Activated CD4-positive, alpha-beta T cell treated with anti-CD3 and anti-CD28 coated beads, Interleukin-2, Interleukin-4, amounts not matched to agents 100 ng/mL and 50 ng/mL, durations not matched to agents 16 hours and 8 hours (primary cell): ENCODE data around the gene PDZK1IP1.

Experiments
- DNase-seq: peaks from one replicate; pipeline ENCODE4 v3.0.0-alpha.2; 2020; ENCODE audit warnings: low spot score

The PDZK1IP1 gene, protein sequence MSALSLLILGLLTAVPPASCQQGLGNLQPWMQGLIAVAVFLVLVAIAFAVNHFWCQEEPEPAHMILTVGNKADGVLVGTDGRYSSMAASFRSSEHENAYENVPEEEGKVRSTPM

DNA sequence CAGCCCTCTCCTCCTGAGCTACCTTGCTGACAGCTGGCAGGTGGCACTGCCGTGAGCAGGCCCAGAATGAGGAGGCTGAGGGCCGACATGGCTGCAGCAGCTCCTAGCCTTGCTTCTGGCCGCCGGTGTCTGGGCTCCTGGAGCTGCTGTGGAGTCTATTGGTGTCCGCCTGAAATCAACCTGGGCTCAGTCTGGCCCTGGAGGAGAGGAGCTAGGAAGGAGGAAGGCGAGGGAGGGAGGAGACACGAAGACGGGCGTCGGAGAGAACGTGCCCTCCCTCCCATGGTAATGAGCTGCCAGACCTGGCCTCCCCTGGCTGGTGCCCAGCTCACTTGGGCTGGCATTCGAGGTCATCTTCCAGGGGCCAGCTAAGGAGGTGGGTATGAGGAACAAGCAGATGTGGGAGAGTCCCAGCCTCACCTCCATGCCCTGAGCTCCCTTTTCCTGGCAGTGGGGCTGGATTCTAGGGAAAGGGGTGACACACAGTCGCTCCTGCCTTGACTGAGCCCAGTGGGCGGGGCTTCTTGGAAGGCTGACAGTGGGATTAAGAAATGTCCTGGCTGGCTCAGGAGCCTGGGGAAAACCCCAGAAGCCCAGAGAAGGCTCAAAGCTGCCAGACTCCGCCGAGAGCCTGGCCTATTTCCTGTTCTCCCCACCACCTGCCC, at the start of gene PDZK1IP1:
Gene PDZK1IP1, minus strand, starts transcription at position 193 of the 665 bp plus-strand sequence. Its CDS starts 104 bp downstream, at position 89.
- no peak for DNase-seq

DNA sequence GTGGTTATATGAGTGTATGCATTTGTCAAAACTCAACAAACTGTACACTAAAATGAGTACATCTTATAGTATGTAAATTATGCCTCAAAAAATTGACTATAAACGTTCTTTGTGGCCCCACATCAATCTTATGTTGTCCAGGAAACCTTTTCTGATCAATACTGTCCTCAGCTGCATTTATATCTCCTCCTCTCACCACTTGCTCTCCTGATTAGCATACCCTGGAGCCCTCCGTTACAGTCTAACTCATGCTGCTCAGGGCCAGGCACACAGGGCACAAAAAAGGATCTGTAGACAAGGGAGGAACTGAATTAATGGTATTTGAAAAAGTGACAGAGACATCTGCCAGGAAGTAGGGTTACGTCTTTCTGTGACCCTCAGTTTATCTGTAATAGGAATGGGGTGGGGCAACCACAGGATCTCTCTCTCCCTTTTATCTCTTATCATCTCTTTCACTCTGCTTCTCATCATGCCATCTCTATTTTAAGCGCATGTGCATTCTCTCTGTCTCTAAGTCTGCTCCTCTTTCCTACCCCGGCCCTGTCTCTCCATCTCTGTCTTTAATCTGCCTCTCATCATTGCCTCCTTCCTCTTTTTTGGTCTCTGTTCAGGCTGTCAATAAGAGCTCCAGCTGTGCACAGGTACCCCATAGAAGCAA, 49.2 kb upstream of the PDZK1IP1 start:
- DNase-seq, result no peak

DNA sequence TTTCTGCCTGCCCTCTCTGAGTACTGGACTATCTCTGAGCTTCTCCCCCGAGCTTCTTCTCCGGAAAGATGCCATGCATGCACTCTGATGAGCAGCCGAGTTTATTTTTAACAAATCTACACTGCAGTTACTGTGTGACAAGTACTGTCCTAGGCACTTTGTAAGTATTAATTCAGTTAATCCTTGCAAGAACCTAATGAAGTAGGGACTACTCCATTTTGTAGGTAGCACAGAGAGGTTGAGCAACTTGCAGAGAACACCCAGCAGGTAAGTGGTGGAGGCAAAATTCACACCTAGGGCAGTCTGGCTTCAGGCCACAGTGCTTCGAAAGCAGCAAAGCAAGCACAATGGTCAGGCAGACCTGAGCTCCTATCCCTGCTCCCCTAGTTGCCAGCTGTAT, 46.0 kb upstream of the PDZK1IP1 start:
- DNase-seq, result no peak

DNA sequence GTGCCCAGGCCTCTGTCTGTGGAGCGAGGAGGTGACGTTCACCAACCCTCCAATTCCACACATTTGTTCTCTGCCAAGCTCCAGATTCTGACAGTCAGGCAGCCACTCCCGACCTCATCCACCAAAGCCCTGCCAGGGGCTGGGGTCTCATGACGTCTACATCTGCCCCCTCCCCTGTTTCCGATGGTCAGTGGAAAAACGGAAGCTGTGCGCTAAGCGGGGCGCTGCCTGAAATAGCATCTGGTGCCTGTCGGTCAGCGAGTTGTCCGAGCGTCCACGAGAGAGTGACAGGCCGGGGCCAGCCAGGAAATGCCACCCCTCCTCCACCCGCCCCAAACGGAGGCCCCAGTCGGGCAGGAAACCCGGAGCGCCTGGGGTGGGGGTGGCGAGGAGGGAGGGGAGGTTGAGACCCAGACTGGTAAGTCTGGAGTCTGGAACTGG, 45.4 kb upstream of the PDZK1IP1 start:
- no peak for DNase-seq

DNA sequence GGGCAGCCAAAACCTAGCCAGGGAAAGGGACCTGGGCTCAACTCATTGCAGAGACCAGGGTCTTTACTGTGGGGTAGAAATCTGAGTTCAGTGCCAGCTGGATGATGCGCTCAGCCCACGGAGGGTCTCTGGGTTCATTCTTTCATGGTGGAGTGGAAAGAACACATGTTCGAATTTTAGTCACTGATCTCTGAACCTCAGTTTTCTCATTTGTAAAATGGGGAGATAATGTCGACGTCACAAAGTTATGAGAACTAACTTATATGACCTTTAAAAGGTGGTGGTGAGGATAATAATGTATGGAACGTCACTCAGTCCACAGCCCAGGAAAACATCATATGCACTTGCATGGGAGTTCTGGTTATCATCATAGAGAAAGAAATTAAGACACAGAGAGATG, 43.4 kb upstream of the PDZK1IP1 start:
- DNase-seq, result no peak

DNA sequence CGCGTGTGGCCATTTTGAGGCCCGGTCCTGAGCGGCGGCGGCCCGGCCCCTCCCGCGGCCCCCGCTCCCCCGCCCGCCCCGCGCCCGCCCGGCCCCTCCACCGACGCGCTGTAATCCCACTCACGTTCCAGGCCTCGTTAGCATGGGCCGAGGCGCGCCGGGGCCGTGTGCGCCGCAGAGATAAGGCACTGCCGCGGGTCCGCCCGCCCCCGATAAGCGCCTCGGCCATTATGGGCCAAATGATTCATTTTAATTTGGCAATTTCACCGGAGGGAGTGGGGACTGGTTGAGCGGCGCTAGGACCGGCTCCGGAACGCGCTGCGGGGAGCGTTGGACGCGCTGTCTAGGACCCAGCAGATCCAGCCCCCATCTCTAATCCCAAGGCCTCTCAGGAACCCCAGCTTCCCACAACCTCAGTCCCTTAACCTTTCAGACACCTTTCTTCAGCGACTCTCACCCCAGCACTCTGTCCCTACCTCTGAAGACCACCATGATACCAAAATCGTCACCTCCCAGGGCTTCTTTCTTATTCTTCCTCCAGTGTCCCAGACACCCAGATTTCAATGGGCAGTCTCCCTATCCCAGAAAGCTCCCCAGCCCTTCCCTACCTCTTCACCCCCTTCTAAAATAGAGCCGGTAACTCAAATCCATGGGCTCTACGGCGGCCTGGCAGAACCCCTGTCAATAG, 42.5 kb upstream of the PDZK1IP1 start, which contains the start of gene TAL1:
Gene TAL1, minus strand, starts transcription at position 39 of the 688 bp plus-strand sequence. CDS start 6,337 bp downstream, outside the sequence.
- no peak for DNase-seq

DNA sequence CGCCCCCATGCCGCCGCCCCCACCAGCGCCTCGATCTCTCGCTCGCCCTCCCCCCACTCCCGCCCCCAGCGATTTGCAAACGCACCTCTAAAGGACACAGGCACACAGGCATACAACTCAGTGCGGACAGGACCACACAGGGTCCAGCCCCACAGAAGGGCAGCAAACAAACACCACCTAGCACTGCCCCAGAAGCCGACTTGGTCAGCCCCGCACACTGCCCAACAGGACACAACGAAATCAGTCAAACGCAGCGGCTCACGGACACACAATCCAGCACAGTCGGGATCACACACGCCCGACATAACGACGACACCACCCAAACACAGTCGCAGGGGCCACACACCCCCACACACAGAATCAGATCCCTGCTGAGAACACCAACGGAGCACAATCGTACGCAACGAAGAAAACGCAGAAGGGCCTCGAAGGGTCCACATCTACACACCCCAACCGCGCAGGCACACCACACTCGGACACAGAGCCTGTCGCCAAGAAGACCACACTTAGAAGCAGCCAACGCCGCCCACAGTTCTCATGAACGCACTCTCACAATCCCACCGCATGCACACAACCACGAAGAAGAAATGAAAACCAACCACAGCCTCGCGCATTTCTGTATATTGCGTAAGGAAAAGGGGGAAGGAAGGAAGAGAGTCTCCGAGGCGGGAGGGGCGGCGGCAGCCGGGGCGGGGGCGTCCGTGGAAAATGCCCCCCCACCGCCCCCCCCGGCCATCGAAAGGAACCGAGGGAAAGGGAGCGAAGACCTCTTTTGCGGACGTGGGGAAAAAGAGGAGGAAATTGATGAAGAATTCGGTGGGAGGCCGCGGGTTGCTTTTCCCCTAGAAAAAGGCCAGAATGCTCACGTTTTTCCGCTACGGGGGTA, 41.7 kb upstream of the PDZK1IP1 start:
- no peak for DNase-seq

DNA sequence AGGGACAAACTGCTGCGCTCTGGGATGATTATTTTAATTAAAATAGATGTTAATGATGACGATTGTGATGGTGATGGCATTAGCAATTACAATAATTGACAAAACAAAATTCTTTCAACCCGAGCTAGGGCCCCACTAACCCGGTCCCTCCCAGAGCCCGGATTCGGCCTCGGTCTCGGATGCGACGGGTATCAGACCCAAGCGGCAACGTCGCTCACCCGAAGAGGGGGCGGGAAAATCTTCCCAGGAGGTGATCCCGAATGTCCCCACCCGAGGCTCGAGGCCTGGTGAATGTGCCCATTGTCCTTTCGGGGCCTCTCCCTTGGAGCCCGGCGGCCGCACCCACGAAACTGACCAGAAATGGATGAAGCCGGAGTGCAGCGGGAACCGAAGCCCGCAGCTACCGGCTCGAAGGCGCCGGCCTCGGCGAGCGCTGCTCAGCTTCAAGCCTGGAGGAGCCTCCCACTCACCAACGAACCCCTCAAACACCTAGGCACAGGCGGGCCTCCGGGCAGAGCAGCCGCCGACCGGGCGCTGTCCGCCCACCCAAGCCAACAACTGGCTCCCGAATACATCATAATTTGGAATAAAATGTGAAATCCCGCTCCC, 41.0 kb upstream of the PDZK1IP1 start:
- DNase-seq, result no peak

DNA sequence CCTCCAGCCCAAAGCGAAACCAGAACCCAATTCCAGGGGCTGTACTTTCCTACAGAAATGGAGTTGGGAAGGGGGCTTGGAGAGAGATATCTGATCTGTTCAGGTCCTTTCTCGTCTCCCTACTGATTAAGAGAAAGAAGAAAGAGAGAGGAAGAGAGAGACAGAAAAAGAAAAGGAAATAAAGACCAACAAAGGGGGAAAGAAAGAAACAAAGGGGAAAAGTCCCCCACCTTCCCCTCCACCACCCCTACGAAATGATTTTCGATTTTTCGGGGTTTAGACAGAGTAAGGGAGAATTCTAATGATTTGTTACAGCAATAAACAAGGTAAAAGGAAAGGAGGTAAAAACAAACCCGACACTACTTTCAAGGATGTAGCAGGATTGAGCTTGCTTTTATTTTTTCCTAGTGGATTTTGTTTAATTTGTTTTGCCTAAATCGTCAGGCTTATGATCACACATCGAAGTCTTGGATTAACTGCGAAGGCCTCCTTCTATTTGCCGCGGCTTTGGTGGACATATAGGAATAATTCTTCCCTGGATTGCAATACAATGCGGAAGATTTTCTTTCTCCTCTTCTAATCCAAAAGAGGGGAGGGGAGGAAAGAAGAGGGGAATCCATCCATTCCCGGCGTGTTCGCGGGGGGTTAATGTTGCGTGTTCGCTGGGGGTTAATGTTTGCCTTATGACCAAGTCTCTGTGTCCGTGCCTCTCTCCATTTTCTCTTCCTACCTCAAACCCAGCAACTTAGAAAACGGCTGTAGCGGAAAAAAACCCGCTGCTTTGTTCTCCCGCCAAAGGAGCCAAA, 40.3 kb upstream of the PDZK1IP1 start:
- no peak for DNase-seq

DNA sequence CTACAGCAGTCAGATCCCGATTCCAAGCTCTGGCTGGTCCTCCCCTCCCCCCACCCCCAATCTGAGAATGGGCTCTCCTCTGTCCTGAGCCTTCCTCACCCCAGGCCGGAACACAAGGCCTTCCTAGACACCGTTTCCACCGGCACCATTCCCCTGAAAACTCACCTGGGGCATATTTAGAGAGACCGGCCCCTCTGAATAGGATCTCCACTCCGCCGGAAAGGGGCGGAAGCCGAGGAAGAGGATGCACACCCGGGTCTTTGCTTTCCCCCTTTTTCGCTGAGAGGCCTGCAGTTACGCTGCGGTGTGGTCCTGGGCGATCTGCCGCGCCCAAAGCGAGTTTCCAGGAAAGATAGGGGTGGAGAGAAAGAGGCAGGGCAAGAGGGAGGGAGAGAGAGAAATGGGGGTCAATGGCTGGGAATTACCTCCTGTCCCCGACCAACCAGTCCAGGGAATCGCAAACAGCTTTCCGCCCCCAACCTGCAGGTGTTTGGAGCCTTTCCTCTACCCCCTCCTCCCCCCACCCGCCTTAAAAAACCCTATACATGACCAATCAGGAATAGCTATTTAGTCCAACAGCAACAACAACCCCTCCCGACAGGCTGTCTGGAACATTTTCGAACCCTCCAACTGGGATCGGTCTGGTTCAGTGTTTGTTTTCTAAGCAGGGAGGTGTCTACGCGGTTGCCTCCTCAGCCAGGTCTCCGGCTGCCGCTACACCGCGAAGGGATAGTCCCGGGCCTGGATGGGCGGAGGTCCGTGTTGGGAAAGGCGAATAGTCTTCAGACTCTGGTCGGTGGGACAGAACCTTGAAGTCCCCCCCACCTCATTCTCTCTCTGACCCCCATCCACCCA, 39.4 kb upstream of the PDZK1IP1 start:
- DNase-seq, result no peak

DNA sequence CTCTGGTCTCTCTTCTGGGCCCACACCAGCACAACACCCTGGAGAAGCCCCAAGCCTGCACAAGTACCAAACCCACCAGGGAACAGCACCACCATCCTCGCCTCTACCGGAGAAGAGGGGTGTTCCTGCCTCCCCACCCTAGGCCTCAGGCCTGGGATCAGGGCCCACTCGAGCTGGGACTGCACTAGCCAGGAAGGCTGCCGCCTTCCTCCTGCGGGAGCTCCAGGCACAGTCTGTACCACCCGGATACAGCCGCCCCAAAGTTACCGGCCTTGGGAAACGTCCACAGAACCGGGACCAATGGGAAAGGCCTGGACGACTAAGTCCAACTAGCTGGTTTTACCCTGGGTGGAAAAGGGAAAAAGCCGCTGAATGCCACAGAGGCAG, 38.8 kb upstream of the PDZK1IP1 start:
- no peak for DNase-seq

DNA sequence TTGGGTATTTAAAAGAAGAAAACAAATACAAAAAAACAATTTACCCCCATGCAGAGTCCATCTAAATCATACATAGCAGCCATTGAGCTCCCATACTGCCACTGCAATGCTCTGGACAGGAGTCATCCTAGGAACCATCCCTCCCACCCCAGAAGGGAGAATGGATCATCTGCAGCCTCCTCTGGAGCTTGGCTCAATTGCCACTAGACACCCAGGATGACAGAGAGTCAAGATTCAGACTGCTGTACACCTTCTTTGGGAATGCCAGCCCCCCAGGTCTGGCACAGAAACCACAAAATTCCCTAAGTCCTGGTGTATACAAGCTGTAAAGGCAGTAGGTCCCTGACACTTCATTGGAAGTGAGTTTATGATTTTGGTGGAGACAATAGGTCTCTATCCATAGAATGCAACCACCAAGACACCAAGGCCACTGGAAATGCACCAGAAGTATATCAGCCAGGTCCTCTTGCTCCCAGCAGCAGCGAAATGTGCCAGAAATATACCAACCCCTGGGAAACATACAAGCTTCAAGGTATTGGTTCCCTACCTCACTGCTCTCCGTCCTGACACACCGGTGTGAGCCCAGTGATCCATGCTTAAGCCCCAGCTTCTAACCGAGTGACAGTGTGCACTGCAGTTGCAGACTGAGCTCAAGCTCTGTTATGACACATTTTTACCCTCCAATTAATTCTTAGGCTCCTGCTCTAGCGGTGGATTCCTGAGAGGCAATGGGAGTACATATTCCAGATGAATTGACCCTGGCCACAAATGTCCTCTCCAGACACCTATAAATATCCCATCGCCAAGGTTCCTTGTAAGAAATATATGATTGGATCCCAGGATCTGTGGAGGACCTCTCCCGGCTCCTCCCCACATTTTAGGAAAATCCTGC, 37.8 kb upstream of the PDZK1IP1 start:
- no peak for DNase-seq

DNA sequence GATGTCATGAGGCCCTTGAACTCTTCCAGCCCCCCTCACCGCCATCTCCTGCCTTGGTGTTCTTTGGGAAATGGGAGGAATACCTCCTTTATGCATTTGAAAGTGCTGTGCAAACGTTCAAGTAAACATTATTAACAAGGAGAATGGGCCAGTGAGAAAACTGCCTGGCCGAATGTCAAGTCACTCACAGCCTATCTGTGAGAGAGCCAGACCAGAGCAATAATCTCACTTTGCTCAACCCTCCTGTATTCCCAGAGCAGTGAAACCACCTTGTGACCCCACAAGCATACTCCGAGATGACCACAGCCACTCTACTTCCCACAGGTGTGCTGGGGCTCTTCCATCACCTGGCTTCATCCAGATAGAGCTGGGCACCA, 37.0 kb upstream of the PDZK1IP1 start:
- no peak for DNase-seq

DNA sequence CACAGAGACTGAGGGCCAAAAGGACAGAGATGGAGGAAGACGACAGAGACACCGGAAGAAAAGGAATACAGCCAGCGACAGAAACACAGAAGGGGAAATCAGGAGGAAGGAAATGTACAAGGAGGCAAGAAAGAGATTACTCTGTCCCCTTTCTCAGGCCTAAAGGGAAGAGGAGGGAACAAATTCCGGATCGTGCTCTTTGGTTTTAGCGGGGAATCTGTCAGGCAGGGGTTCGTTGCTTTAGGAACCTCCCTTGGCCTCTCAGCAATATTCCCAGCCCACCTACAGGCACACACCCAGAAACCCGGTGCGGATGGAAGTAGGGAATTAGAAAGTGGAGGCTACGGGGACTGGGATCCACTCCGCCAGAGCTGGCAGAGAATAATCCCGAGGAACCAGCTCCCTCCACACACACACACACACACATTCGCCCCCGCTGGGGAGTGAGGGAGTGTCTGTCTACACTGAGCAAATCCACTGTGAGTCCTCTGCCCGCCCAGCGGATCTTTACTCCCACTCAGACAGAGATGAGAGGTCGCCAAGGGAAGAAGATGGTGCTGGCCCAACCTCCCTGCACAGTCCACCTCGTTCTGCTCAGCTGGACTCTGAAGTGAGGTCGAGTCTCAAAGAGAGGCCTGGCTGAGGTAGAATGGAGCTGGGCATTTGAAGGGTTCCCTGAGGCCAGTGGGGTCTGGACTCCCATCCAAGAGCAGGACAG, 36.4 kb upstream of the PDZK1IP1 start:
- DNase-seq, result no peak

DNA sequence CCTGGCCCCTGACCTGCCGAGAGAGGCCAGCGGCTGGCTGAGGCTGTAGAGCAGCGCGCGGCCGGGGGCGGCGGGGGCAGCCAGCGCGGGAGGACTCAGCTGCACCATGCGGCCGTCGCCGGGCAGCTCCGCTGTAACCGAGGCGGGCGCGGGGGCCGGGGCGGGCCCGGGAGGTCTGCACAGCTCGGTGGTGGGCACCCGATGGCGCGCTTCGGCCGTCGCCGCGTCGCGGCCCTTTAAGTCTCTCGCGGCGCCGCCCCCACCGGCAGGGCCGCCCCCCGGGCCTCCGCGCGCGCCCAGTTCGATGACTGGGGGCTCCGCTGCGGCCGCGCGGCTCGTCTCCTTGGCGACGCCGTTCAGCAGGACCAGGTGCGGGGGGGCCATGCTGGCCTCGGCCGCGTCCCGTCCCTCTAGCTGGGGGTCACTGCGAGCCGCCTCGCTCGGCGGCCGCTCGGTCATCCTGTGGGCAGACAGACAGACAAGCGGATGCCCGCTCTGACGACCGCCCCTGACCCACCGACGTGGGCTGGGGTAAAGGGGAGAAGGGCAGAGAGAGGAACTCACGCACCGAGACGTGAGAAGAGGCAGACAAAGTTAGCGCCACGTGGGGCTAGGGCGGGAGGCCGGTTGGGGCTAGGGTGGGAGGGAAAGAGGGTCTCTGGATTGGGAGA, 35.7 kb upstream of the PDZK1IP1 start:
- no peak for DNase-seq

DNA sequence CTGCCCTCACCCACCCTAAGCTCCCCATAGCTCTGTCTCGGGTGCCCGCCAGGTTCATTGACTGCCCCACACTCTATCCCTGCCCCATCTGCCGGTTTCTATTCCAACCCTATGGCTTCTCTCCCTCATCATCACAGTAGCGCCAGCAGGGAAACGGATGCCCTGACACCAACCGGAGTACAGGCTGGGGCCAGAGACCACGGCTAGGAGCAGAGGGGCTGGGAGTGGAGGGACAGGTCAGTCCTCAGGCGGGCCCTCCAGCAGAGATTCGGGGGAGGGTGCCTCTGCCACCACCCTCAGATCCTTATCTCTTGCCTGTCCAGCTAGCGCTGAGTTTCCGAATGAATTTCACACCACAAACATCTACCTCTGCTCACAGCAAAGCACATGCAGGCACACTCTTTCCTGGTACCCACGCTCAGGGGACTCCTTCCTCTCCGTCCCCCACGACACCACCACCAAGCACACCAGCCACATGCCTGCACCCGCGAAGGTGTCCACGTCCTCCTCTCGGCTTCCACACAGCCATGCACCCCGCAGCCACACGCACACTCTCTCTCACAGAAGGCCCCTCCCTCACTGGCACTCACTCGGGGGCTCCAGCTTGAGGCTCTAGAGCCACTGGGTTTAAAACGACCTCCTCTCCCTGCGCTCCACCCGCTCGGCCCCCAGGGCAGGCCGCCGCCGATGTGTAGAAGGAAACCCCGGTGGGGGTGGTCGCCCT, 35.0 kb upstream of the PDZK1IP1 start:
- DNase-seq, result no peak
